ENCODE results near the gene ISCA2.
A peak's percentile ranks its signal among the peaks of the same experiment; 100 is the strongest.
"Not testable (repeated sequence)": the region's sequence is repeated elsewhere in the genome, so short reads cannot be mapped to it uniquely, and the experiment has no call there.

Gene ISCA2, protein sequence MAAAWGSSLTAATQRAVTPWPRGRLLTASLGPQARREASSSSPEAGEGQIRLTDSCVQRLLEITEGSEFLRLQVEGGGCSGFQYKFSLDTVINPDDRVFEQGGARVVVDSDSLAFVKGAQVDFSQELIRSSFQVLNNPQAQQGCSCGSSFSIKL

GRCh38 chr14:74493343-74494261 lies at the start of gene ISCA2:
Gene ISCA2, plus strand, starts transcription at chr14:74493765. Its CDS starts 10 bp downstream, at chr14:74493775.
- peak; percentile 100 for DNase-seq

DNA sequence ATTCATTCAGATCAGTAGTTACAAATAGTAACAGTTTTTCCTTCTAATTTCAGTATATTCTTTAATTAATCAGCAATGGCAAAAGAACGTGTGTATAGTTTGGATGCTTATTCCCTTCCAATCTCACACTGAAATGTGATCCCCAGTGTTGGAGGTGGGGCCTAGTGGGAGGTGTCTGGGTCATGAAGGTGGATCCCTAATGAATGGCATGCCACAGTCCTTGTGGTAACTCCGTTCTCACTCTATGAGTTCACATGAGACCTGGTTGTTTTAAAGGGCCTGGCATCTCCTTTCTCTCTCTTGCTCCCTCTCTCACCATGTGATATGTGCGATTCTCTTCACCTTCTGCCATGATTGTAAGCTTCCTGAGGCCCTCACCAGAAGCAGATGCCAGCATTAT lies 48.7 kb upstream of the ISCA2 start:
- DNase-seq: no peak

DNA sequence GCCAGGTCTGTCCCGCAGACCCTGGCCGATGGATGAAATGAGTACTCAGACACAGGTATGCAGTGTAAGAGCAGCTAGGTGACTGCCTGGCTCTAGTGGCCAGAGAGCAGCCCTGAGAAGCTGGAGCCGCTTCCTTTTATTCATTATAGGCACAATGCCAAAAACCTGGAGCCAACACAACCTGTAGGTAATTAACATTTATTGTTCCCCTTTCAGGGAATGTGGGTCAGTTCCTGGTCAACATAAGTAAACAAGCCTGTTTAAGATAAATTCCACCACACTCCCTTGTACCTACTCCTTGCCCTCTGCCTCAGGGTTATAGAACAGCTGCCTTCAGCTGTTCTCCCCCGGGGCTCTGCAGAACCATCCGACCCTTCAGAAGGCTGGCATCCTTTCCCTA lies 39.2 kb upstream of the ISCA2 start:
- not testable (repeated sequence) for DNase-seq

DNA sequence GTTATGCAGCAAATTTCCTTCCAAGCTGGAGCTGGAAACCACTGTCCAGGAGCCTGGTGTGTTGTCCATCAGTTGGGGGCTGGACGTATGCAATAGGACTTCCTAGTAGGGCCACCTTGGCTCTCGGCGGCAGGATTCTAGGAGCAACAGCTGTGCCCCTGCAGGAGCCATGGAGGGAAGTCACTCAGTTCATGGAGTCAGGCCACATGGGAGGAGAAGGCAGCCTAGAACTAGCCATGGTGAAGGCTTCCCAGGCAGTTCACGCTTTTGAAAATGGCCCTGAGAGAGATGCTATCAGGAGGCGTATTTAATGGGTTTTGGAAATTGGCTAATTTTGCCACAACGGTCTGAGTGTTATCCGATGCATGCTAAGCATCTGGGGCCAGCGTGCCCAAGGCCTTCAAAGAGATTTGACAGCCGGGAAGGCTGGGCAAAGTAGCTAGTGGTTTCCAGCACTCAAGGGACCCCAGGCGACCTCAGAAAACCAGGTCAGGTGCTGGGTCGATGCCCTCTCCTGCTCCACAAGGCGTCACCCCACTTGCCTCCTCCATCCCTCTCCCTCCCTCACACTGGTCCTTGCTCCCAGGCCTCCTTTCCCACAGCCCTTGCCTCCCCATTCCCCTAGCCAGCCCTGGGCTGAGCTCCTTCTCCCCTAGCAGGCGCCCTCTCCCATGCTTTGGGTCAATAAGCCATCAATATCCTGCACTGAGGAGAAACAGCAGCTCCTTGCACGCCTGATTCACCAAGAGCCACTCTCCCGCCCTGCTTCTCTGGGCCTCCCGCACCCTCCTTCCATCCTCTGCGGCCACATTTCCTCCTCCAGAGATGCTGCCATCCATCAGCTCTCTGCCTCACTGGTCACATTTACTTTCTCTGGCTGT lies 36.6 kb upstream of the ISCA2 start:
- no peak for DNase-seq

DNA sequence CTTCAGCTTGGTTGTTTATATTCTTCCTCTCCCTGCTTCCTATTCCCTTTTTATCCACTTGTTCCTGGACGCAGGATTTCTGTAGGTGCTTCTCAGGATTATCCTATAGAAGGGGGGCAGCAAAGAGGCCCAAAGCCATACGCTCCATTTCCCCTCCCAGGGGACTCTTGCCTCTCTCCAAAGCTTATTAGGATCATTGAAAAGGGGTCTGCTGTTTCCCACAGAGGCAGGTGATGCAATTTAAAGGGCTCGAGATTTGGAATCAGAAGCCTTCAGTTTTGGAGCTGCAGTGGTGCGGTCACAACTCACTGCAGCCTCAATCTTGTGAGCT lies 36.0 kb upstream of the ISCA2 start:
- no peak for DNase-seq

DNA sequence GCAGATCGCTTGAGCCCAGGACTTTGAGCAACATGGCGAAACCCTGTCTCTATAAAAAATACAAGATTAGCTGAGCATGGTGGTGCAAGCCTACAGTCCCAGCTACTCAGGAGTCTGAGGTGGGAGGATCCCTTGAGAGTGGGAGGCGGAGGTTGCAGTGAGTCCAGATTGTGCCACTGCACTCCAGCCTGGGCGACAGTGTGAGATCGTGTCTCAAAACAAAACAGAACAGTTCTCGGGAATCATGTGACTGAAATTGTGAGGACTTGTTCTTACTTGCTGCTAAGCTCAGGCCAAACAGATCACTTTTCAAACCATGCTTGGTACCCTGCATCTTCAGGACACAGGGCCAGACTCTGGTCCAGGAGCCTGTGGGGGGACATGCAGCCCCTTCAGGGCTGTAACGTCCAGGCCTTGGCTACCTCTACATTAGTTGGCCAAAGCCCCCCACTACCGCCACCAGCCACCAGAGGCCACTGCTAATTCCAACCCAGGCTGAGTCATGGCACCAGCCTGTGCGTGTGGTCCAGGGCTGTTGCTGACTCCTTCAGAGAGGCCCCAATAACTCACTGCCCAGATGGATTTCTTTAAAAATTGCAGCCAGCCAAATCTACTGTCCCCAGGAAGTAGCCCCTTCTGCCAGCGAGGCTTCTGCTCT lies 34.1 kb upstream of the ISCA2 start:
- DNase-seq: peak; percentile 58

DNA sequence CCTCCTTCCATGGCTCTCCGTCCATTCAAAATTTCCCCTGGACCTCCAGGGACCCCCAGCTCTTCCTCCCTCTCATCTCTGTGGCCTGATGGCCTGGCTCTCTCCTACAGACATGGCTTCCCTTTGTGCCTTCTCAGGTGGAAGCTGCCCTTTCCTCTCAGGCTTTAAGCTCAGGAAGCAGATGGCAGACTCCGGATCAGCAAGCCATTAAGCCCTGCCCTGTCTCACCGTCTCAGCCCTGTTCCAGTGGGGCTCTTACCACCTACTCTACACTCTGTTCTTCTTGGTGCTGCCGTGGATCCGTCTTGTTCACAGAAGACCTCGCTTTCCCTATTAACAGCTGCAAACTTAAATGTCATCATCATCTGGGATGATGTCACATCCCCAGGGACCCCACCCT lies 33.6 kb upstream of the ISCA2 start:
- DNase-seq: no peak

- DNase-seq: no peak
Measured at GRCh38 chr14:74462993-74463392, 30.6 kb upstream of the ISCA2 start.

- no peak for DNase-seq
Measured at GRCh38 chr14:74463697-74464096, 29.9 kb upstream of the ISCA2 start.

DNA sequence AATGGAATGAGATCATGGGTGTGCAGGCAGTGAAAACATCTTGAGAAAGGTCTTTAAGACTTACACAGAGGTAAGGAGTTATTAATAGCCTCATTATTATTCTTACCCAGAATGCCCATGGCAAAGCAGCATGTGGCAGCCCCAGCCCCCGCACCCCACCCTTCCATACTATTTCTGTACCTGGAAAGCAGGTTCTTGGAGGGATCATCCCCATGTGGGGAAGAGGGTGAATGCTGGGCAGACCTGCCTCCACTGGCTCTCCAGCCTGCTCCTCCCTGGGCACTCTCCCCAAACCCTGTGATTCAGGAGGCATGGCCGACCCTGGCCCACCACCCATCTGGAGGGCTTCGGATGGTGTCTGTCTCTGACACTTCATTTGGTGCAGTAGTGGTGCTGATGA lies 28.8 kb upstream of the ISCA2 start:
- DNase-seq: no peak

GRCh38 chr14:74465335-74465734 lies 28.2 kb upstream of the ISCA2 start:
- DNase-seq: no peak

DNA sequence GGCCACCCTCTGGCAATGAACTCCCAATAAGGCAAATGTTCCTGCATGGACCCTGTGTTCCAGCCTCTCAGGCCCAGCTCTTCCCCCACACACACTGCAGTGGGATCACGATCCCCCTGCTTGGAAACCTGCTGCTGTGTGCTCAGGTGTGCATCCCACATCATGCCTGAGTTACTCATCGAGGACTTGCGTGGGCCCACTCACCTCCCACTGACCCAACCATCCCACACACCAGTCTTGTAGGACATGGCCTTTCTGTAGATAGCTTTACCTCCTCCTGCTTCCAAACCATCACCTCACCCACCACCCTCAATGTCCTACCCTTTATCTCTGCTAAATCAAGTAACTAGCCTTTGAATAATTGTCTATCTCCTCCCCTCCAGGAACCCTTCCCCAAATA lies 25.1 kb upstream of the ISCA2 start:
- no peak for DNase-seq

- no peak for DNase-seq
Measured at GRCh38 chr14:74469548-74470518, 23.7 kb upstream of the ISCA2 start.

DNA sequence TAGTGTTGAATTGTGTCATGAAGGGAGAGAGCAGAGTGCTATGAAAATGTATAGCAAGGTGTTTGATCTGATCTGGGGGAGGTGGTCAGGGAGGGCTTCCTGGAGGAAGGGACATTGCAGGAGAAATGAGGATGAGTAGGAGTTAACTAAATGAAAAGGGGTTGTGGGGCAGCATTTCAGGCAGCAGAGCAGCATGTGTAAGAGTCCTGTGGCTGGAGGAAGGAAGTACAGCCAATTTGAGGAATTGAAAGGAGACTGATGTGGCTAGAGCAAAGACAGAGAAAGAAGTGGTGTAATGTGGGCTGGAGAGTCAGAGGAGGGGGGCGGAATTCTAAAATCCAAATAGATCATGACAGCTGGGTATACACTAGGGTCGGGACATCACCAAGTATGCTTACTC lies 21.0 kb upstream of the ISCA2 start:
- no peak for DNase-seq

DNA sequence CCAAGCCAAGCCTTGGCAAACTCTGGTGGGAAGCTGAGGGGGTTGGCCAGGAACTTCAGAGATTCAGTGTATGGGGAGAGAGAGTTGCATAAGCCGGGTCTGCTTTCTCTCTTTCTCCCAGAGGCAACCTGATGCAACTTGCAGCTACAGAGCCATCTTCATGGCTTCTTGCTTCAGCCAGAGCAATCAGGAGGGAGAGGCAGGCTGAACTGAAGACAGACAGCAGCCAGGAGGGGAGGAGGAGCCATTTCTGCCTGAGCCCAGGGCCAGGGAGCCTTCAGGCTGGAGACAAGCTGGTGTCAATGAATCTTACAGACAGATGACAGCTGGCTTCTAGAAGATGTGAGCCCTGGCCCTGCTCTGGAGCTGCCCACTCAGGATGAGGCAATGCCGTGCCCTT lies 19.2 kb upstream of the ISCA2 start:
- DNase-seq: no peak

DNA sequence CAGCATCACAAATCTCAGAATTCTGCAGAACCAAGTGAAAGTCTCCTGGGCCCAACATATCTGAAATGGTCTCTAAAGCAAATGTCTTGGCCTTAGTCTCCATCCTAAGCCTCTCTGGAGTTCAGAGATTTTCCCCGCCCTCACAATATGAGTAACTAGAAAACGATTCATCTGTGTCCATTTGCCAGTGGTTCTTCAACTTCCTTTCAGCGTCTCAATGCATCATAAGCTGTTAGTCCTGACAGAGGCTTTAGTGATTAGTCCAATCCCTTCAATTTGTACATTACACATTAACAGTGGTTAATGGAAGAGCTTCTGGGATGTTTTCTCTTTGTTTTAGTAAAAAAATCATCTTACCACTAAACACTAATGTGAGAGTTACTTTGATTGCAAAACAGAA lies 17.9 kb upstream of the ISCA2 start:
- DNase-seq: no peak

GRCh38 chr14:74476107-74476506 lies 17.5 kb upstream of the ISCA2 start:
- DNase-seq: no peak

GRCh38 chr14:74476607-74477006 lies 17.0 kb upstream of the ISCA2 start:
- no peak for DNase-seq

DNA sequence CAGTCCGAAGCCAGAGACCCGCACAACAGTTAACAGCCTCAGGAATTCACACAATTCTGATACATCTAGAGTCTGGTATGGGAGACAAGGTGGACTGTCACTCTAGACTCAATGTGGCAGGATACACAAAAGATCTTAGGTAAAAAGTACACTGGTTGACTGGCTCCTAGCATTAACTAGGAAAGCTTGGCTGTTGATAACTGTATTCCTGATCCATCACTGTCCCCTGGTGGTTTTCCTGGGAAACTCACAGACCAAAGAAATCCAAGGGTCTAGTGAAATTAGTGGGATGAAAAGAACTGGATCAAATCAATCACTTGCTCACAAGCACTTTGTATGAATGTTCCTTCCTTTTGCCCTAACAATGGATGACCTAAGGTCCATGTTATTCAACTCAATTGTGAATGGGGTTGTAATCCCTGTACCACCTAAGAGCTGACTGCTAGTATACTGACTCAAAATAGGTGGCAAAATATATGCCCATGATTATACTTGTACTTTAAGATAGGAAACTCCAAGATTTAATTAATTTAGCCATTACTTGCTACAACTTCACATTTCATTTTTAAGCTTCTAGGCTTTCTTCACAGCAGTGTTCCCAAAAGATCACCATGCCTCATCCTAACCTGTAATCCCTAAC lies 14.4 kb upstream of the ISCA2 start:
- no peak for DNase-seq

DNA sequence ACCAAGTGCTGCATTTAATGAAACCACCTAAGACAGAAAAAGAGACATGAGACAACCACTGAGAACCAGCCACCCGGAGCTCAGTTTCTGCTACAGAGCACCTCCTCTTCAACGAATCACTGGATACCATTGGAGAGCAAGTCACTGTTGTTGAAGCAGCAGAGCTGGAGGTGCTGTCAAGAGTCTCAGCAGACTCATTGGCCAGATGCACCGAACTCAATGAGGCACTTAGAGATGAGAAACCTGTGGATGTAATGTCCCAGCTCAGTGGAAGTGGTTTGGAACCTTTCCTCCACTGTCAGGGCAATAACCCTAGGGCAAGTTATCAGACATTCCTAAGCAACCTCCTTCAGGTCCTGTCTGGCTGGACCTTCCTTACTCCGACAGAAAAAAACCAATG lies 13.5 kb upstream of the ISCA2 start:
- DNase-seq: no peak

- no peak for DNase-seq
Measured at GRCh38 chr14:74482571-74482970, 11.0 kb upstream of the ISCA2 start.
